HEK293 (cell line): ENCODE measurements around the gene RAB5IF.

ENCODE experiments used
- CTCF ChIA-PET: fragments of 350-600 bp; formaldehyde crosslinking; extraction: SDS; loops from one replicate; lab custom pipeline; 2021; ENCODE audit warnings: antibody characterized with exemption; lab: Yijun Ruan, JAX
- POLR2A ChIA-PET: fragments of 300-600 bp; formaldehyde crosslinking; extraction: SDS; loops from one replicate; lab custom pipeline; 2020; ENCODE audit warnings: antibody characterized with exemption, inconsistent platforms; lab: Yijun Ruan, JAX
- H3K27ac ChIP-seq: fragments of 200-500 bp; sonication (Bioruptor generic); 2 replicates; pipeline ENCODE4 v1.5.1; 2014; ENCODE audit warnings: low read depth, low read length, control low read depth, inconsistent platforms; ENCODE audit errors: extremely low read depth
- H3K36me3 ChIP-seq, 2 experiments: fragments of 200-500 bp in 1 of 2; sonication (Bioruptor generic) in 1 of 2; 1 replicate in 1 of 2; 2 replicates in 1 of 2; pipeline ENCODE4 v1.5.1; 2014 to 2017; ENCODE audit warnings: inconsistent platforms in 2 of 2, low read length in 2 of 2; ENCODE audit not compliant: control insufficient read depth in 2 of 2, insufficient read depth in 1 of 2
- H3K4me1 ChIP-seq: fragments of 200-500 bp; sonication (Bioruptor generic); 2 replicates; pipeline ENCODE4 v1.5.1; 2014; ENCODE audit warnings: mild to moderate bottlenecking, low read length, inconsistent platforms; ENCODE audit not compliant: control insufficient read depth, insufficient read depth
- H3K4me3 ChIP-seq: 2 replicates; pipeline ENCODE4 v1.5.1; 2011; ENCODE audit warnings: low read depth, mild to moderate bottlenecking, control low read depth, low read length, moderate library complexity
- H3K9me3 ChIP-seq: fragments of 200-500 bp; sonication (Bioruptor generic); 2 replicates; pipeline ENCODE4 v1.5.1; 2014; ENCODE audit warnings: low read depth, low read length, inconsistent platforms; ENCODE audit not compliant: control insufficient read depth, insufficient read depth
- GFI1B ChIP-seq: fragments of 450-650 bp; formaldehyde crosslinking; IDR thresholded peaks from 2 replicates; pipeline ENCODE4 v1.5.1; 2016; ENCODE audit warnings: missing biosample characterization, missing genetic modification characterization
- GLI4 ChIP-seq: fragments of 450-650 bp; formaldehyde crosslinking; IDR thresholded peaks from 2 replicates; pipeline ENCODE4 v1.5.1; 2016; ENCODE audit warnings: missing biosample characterization, missing genetic modification characterization
- PRDM1 ChIP-seq: fragments of 450-650 bp; formaldehyde crosslinking; IDR thresholded peaks from 2 replicates; pipeline ENCODE4; 2016; ENCODE audit warnings: missing biosample characterization, missing genetic modification characterization
- TCF7L2 ChIP-seq: IDR thresholded peaks from 2 replicates; pipeline ENCODE4 v1.6.1; 2011; ENCODE audit warnings: low read depth, mild to moderate bottlenecking, inconsistent platforms, low read length, moderate library complexity, borderline replicate concordance
- YY2 ChIP-seq: fragments of 450-650 bp; formaldehyde crosslinking; IDR thresholded peaks from 2 replicates; pipeline ENCODE4 v1.5.1; 2016; ENCODE audit warnings: missing biosample characterization, missing genetic modification characterization
- ZBTB1 ChIP-seq: fragments of 450-650 bp; formaldehyde crosslinking; IDR thresholded peaks from 2 replicates; pipeline ENCODE4 v1.5.1; 2016; ENCODE audit warnings: missing biosample characterization, missing genetic modification characterization
- ZBTB17 ChIP-seq: fragments of 450-650 bp; formaldehyde crosslinking; IDR thresholded peaks from 2 replicates; pipeline ENCODE4 v1.5.1; 2016; ENCODE audit warnings: missing biosample characterization, missing genetic modification characterization
- ZBTB7A ChIP-seq: fragments of 450-650 bp; formaldehyde crosslinking; IDR thresholded peaks from 2 replicates; pipeline ENCODE4 v1.5.1; 2016; ENCODE audit warnings: low read depth, missing biosample characterization, missing genetic modification characterization
- ZFP37 ChIP-seq: fragments of 450-650 bp; formaldehyde crosslinking; IDR thresholded peaks from 2 replicates; pipeline ENCODE4 v1.5.1; 2016; ENCODE audit warnings: missing biosample characterization, missing genetic modification characterization
- ZNF121 ChIP-seq: fragments of 450-650 bp; formaldehyde crosslinking; IDR thresholded peaks from 2 replicates; pipeline ENCODE4 v1.5.1; 2016; ENCODE audit warnings: missing biosample characterization, missing genetic modification characterization
- ZNF24 ChIP-seq: fragments of 450-650 bp; formaldehyde crosslinking; IDR thresholded peaks from 2 replicates; pipeline ENCODE4 v1.5.1; 2016; ENCODE audit warnings: missing biosample characterization, missing genetic modification characterization
- ZNF544 ChIP-seq: fragments of 450-650 bp; formaldehyde crosslinking; IDR thresholded peaks from 2 replicates; pipeline ENCODE4 v1.5.0; 2017; ENCODE audit warnings: missing biosample characterization, missing genetic modification characterization
- ZNF596 ChIP-seq: fragments of 450-650 bp; IDR thresholded peaks from 2 replicates; pipeline ENCODE4 v1.5.0; 2018; ENCODE audit warnings: missing biosample characterization, mild to moderate bottlenecking, missing genetic modification characterization, moderate library complexity
- ZNF629 ChIP-seq: fragments of 450-650 bp; formaldehyde crosslinking; IDR thresholded peaks from 2 replicates; pipeline ENCODE4 v1.5.1; 2017; ENCODE audit warnings: missing biosample characterization, missing genetic modification characterization
- ZNF776 ChIP-seq: fragments of 450-650 bp; formaldehyde crosslinking; IDR thresholded peaks from 2 replicates; pipeline ENCODE4 v1.5.0; 2017; ENCODE audit warnings: missing biosample characterization, missing genetic modification characterization, borderline replicate concordance
- TF ChIP-seq, protein P1 (sequence below): fragments of 450-650 bp; formaldehyde crosslinking; conservative IDR thresholded peaks from 2 replicates; pipeline ENCODE4 v1.5.1; 2016; ENCODE audit warnings: low read depth, missing biosample characterization, missing genetic modification characterization
- TF ChIP-seq, protein P2 (sequence below): IDR thresholded peaks from 2 replicates; pipeline ENCODE4 v1.6.1; 2011; ENCODE audit warnings: mild to moderate bottlenecking, low read depth, low read length, borderline replicate concordance
- TF ChIP-seq, protein P3 (sequence below): fragments of 450-650 bp; formaldehyde crosslinking; IDR thresholded peaks from 2 replicates; pipeline ENCODE4 v1.5.1; 2016; ENCODE audit warnings: missing biosample characterization, missing genetic modification characterization, low read depth
- TF ChIP-seq, protein P4 (sequence below): fragments of 450-650 bp; formaldehyde crosslinking; IDR thresholded peaks from 2 replicates; pipeline ENCODE4 v1.5.1; 2016; ENCODE audit warnings: missing biosample characterization, missing genetic modification characterization

Gene RAB5IF

DNA sequence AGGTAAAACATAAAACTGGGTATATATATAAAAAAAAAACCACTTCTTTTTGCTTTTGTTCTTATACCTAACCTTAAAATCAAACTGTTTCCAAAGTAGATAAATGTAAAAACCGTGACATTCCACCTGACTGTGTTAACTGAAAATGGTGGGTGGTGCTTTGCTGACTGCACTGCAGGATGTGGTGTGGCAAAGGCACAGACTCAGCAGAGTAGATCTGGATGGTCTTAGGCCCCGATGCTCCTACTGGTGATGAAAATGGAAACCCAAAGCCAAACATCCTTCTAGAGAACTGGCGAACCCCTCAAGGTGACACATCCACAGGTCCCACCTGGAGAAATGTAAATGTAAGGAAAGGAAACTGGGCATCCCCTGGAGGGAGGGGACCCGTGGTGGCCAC, 23.3 kb upstream of the RAB5IF start (continued):
- TF ChIP-seq, protein P1, sequence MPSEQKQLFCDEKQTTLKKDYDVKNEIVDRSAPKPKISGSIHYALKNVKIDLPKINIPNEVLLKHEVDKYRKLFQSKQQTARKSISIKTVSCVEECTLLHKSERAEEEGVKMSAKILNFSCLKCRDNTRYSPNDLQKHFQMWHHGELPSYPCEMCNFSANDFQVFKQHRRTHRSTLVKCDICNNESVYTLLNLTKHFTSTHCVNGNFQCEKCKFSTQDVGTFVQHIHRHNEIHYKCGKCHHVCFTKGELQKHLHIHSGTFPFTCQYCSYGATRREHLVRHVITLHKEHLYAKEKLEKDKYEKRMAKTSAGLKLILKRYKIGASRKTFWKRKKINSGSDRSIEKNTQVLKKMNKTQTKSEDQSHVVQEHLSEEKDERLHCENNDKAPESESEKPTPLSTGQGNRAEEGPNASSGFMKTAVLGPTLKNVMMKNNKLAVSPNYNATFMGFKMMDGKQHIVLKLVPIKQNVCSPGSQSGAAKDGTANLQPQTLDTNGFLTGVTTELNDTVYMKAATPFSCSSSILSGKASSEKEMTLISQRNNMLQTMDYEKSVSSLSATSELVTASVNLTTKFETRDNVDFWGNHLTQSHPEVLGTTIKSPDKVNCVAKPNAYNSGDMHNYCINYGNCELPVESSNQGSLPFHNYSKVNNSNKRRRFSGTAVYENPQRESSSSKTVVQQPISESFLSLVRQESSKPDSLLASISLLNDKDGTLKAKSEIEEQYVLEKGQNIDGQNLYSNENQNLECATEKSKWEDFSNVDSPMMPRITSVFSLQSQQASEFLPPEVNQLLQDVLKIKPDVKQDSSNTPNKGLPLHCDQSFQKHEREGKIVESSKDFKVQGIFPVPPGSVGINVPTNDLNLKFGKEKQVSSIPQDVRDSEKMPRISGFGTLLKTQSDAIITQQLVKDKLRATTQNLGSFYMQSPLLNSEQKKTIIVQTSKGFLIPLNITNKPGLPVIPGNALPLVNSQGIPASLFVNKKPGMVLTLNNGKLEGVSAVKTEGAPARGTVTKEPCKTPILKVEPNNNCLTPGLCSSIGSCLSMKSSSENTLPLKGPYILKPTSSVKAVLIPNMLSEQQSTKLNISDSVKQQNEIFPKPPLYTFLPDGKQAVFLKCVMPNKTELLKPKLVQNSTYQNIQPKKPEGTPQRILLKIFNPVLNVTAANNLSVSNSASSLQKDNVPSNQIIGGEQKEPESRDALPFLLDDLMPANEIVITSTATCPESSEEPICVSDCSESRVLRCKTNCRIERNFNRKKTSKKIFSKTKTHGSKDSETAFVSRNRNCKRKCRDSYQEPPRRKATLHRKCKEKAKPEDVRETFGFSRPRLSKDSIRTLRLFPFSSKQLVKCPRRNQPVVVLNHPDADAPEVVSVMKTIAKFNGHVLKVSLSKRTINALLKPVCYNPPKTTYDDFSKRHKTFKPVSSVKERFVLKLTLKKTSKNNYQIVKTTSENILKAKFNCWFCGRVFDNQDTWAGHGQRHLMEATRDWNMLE = no peak
- TF ChIP-seq ZNF121 (tag by site-specific recombination) (no peak), ZNF776 (tag by site-specific recombination) (no peak), ZBTB17 (tag by site-specific recombination) (no peak), ZNF24 (no peak), PRDM1 (tag by site-specific recombination) (no peak), ZNF629 (tag by site-specific recombination) (no peak)
- TF ChIP-seq, all 188 proteins: peak for 0

DNA sequence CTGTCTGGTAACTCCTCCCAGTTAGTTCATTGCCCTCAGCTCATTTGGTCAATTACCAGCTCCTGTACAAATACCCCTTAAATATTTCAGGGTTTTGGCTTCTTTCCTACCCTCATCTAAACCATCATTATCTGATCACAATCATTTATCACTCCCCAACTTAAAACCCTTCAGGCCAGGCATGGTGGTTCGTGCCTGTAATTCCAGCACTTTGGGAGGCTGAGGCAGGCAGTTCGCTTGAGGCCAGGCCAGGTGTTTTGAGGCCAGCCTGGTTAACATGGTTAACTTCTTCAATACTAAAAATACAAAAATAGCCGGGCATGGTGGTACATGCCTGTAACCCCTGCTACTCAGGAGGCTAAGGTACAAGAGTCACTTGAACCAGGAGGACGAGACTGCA, 22.8 kb upstream of the RAB5IF start:
- TF ChIP-seq ZBTB17 (tag by site-specific recombination) (no peak), TCF7L2 (no peak), GFI1B (tag by site-specific recombination) (no peak), YY2 (tag by site-specific recombination) (no peak), ZFP37 (tag by site-specific recombination) (no peak), GLI4 (tag by site-specific recombination) (no peak), ZBTB7A (tag by site-specific recombination) (no peak), ZNF596 (tag by site-specific recombination) (no peak), ZBTB1 (no peak), ZNF544 (no peak)
- TF ChIP-seq, protein P2, sequence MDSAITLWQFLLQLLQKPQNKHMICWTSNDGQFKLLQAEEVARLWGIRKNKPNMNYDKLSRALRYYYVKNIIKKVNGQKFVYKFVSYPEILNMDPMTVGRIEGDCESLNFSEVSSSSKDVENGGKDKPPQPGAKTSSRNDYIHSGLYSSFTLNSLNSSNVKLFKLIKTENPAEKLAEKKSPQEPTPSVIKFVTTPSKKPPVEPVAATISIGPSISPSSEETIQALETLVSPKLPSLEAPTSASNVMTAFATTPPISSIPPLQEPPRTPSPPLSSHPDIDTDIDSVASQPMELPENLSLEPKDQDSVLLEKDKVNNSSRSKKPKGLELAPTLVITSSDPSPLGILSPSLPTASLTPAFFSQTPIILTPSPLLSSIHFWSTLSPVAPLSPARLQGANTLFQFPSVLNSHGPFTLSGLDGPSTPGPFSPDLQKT = no peak
- TF ChIP-seq, protein P3, sequence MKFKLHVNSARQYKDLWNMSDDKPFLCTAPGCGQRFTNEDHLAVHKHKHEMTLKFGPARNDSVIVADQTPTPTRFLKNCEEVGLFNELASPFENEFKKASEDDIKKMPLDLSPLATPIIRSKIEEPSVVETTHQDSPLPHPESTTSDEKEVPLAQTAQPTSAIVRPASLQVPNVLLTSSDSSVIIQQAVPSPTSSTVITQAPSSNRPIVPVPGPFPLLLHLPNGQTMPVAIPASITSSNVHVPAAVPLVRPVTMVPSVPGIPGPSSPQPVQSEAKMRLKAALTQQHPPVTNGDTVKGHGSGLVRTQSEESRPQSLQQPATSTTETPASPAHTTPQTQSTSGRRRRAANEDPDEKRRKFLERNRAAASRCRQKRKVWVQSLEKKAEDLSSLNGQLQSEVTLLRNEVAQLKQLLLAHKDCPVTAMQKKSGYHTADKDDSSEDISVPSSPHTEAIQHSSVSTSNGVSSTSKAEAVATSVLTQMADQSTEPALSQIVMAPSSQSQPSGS (tag by site-specific recombination) = no peak
- TF ChIP-seq, protein P4, sequence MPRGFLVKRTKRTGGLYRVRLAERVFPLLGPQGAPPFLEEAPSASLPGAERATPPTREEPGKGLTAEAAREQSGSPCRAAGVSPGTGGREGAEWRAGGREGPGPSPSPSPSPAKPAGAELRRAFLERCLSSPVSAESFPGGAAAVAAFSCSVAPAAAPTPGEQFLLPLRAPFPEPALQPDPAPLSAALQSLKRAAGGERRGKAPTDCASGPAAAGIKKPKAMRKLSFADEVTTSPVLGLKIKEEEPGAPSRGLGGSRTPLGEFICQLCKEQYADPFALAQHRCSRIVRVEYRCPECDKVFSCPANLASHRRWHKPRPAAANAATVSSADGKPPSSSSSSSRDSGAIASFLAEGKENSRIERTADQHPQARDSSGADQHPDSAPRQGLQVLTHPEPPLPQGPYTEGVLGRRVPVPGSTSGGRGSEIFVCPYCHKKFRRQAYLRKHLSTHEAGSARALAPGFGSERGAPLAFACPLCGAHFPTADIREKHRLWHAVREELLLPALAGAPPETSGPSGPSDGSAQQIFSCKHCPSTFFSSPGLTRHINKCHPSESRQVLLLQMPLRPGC = no peak
- Histone ChIP-seq H3K4me1 (peaks cover 4% of the 10 kb centered on the region), H3K9me3 (no peaks in the 10 kb centered on the region), H3K36me3 (peaks cover 12 to 63% of the 10 kb centered on the region in 2 experiments; a peak in 2 of 3 replicates), H3K27ac (no peak overlapping the region), H3K4me3 (no peak overlapping the region)
- ChIA-PET POLR2A (no interaction called here), CTCF (no interaction called here)
